ENCODE data around the gene KIF1C.
A peak's percentile ranks its signal among the peaks of the same experiment; 100 is the strongest.

Gene KIF1C

DNA sequence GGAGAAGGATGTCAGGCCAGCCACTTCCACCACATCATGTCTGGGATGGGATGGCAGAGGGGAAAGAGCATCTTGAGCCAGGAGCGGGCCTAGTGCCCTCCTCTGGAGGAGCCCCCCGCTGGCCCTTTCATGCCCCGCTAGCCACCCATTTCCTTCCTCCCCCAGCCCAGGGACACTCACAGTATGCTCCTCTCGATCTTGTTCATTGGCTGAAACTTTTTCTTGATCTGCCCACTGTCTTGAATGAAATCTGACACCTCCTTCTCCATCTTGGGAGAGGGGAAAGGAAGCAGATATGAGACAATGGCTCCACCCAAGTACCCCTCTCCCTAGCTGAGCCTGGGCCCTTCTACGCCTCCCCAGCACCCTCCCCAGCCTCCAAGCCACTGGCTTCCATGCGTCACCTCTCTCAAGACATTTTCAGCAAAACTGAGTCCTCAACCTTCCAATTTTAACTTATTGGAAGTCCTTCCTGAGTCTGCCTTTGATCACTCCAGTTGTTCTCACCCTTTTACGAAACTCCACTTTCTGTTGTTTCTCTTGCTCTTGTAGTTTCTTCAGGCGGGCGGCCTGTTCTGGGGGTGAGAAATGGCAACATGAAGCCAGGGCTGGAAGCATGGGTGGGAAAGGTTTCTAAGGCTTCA lies 37.3 kb upstream of the KIF1C start:
- H3K36me3 ChIP-seq (ENCODE audit: control insufficient read depth, insufficient read depth, low read length): no peaks in the 10 kb centered on the region
- no peak overlapping the region for H3K27ac ChIP-seq
- H3K27me3 ChIP-seq (ENCODE audit: control insufficient read depth, insufficient read depth, low read length): no peaks in the 10 kb centered on the region
- H3K9me3 ChIP-seq (ENCODE audit: control insufficient read depth, low read length): no peaks in the 10 kb centered on the region
- peaks cover 6% of the 10 kb centered on the region for H3K4me1 ChIP-seq
- no peak overlapping the region for H3K9ac ChIP-seq
- H3K4me2 ChIP-seq (ENCODE audit: low read length): no peak overlapping the region
- H2AFZ ChIP-seq: no peak overlapping the region
- no peak overlapping the region for H3K4me3 ChIP-seq (ENCODE audit: low read depth, low read length)
- TF ChIP-seq, protein P1, sequence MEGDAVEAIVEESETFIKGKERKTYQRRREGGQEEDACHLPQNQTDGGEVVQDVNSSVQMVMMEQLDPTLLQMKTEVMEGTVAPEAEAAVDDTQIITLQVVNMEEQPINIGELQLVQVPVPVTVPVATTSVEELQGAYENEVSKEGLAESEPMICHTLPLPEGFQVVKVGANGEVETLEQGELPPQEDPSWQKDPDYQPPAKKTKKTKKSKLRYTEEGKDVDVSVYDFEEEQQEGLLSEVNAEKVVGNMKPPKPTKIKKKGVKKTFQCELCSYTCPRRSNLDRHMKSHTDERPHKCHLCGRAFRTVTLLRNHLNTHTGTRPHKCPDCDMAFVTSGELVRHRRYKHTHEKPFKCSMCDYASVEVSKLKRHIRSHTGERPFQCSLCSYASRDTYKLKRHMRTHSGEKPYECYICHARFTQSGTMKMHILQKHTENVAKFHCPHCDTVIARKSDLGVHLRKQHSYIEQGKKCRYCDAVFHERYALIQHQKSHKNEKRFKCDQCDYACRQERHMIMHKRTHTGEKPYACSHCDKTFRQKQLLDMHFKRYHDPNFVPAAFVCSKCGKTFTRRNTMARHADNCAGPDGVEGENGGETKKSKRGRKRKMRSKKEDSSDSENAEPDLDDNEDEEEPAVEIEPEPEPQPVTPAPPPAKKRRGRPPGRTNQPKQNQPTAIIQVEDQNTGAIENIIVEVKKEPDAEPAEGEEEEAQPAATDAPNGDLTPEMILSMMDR (IDR thresholded peaks at IDR 0.05): no peak
- peaks cover 7% of the 10 kb centered on the region for H3K79me2 ChIP-seq

DNA sequence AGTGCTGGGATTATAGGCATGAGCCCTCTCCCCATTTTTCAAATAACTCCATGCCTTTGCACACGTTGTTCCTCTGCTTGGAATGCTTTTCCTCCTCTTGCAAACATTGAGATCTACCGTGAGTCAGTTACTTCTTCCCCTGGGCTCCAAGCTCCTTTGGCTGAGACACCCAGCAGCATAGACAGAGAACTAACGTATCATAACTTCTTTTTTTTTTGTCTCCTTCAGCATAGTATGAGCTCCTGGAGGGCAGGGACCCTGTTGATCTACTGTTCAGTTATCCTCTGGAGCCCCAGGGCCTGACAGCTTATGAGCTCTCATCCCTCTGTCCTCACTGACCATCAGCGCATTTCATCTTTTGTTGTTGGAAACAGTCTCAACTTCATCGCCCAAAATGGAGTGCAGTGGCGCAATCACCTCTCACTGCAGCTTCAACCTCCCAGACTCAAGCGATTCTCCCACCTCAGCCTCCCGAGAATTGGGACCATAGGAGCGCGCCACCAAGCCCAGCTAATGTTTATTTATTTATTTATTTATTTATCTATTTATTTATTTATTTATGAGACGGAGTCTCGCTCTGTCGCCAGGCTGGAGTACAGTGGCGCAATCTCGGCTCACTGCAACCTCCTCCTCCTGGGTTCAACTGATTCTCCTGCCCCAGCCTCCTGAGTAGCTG lies 32.3 kb upstream of the KIF1C start:
- H3K79me2 ChIP-seq: peaks cover 7% of the 10 kb centered on the region
- no peak overlapping the region for H3K4me2 ChIP-seq (ENCODE audit: low read length)
- H3K36me3 ChIP-seq (ENCODE audit: control insufficient read depth, insufficient read depth, low read length): no peaks in the 10 kb centered on the region
- TF ChIP-seq, protein P1 (IDR thresholded peaks at IDR 0.05): no peak
- no peak overlapping the region for H3K9ac ChIP-seq
- H3K27me3 ChIP-seq (ENCODE audit: control insufficient read depth, insufficient read depth, low read length): no peaks in the 10 kb centered on the region
- H2AFZ ChIP-seq: no peak overlapping the region
- peaks cover 10% of the 10 kb centered on the region for H3K4me1 ChIP-seq
- H3K9me3 ChIP-seq (ENCODE audit: control insufficient read depth, low read length): no peaks in the 10 kb centered on the region
- H3K27ac ChIP-seq: no peak overlapping the region
- H3K4me3 ChIP-seq (ENCODE audit: low read depth, low read length): no peak overlapping the region

DNA sequence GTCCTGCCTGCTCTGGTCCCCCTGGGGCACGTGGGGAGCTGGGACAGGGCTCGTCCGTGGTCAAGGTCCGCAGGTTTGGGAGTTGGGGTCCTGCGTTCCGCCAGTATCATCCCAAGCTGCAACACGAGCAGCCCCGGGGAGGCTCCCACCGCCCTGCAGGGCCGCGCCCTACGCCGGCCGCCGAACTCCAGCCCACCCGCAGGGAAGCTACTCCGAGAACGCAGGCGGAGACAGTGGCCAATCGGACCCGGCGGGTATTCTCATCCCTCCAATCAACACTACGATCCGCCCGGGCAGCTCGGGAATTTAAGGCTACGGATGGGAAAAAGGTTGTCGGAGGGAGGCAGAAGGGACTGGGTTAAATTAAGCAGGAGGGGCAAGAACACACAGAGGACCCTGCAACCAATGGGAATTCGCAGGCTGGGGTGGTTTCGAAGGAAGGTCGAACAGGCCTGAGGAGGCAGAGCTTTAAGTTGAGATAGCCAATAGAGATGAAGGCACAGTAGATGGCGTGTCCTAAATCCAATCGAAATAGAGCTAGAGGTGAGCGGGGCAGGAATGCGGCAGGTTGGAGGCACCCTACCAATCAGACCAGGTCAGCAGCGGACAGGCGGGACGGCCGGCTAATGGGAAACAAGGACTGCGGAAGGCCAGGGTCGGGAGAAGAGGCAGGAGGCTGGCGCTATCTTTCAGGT lies 30.8 kb upstream of the KIF1C start:
- no peaks in the 10 kb centered on the region for H3K27me3 ChIP-seq (ENCODE audit: control insufficient read depth, insufficient read depth, low read length)
- TF ChIP-seq, protein P1 (IDR thresholded peaks at IDR 0.05): no peak
- peak overlapping the region; percentile 94 for H3K4me2 ChIP-seq (ENCODE audit: low read length)
- H3K4me3 ChIP-seq (ENCODE audit: low read depth, low read length): peak overlapping the region; percentile 92
- H2AFZ ChIP-seq: peak overlapping the region; percentile 97
- H3K4me1 ChIP-seq: peaks cover 10% of the 10 kb centered on the region
- H3K9ac ChIP-seq: peak overlapping the region; percentile 87
- peak overlapping the region; percentile 99 for H3K27ac ChIP-seq
- H3K79me2 ChIP-seq: peaks cover 2% of the 10 kb centered on the region
- no peaks in the 10 kb centered on the region for H3K9me3 ChIP-seq (ENCODE audit: control insufficient read depth, low read length)
- no peaks in the 10 kb centered on the region for H3K36me3 ChIP-seq (ENCODE audit: control insufficient read depth, insufficient read depth, low read length)

DNA sequence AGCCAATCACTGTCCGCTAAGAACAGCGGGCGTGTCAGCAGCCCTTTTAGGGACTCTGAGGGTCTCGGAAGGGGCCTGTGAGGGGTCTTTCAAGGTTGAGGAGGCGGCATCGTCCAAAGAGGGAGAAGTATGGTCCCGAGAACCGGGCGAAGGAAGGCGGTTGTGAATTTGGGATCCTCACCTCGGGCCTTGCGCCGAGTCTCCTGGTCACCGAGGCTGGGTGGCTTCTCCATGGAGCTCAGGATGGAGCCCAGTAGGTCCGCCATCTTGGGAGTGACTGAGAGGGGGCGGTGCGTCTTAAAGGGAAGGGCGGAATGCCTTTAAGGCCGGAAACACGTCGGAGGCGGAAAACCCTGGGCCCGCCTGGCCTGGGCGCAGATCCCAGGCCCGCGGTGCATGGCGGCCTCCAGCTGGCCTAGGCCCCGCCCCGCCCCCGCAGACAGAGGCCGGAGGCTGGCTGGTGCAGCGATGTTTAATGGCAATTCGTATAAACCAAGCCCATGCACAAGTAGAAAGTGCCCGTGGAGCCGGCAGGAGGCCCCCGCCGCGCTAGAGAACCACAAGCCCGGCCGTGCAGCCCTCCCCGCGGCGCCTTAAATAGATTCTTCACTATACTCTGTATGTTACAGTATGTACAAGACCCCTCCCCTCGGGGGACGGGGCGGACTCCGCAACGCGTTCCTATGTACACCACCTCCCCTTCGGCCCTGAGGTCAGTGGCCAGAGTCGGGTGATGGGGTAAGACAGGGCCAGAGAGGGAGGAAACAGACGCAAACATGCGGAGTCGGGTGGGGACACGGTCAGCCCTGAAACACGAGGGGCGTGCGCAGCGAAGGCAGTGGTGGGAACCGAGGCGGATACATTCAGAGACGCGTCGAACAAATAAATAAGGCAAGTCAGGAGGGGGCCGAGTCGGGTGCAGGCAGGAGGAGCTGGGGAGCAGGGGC lies 29.9 kb upstream of the KIF1C start, which contains the start of gene SPAG7:
Gene SPAG7, minus strand, starts transcription at position 279 of the 947 bp plus-strand sequence. Its CDS starts 13 bp downstream, at position 266.
- peak within 1 kb of the TSS; percentile 87 for H3K9ac ChIP-seq
- H3K4me1 ChIP-seq: peaks cover 10% of the 10 kb centered on the region

More for the DNA sequence above, 29.9 kb upstream of the KIF1C start, which contains the start of gene SPAG7:
- H3K4me2 ChIP-seq (ENCODE audit: low read length): peak within 1 kb of the TSS; percentile 99
- H3K9me3 ChIP-seq (ENCODE audit: control insufficient read depth, low read length): no peaks in the 10 kb centered on the region
- H3K79me2 ChIP-seq: peaks cover 2% of the 10 kb centered on the region
- H3K4me3 ChIP-seq (ENCODE audit: low read depth, low read length): peak within 1 kb of the TSS; percentile 92
- H3K27me3 ChIP-seq (ENCODE audit: control insufficient read depth, insufficient read depth, low read length): no peaks in the 10 kb centered on the region
- peak within 1 kb of the TSS; percentile 97 for H2AFZ ChIP-seq
- H3K36me3 ChIP-seq (ENCODE audit: control insufficient read depth, insufficient read depth, low read length): no peaks in the 10 kb centered on the region
- peak within 1 kb of the TSS; percentile 99 for H3K27ac ChIP-seq
- TF ChIP-seq, protein P1 (IDR thresholded peaks at IDR 0.05): peak; percentile 15

All from parathyroid adenoma (tissue), 2 donors.